K562 (cell line): ENCODE measurements around the gene MACF1. TPM values are rescaled to one million over a fixed set of nuclear protein-coding genes. Genes with fewer than 3 reads are reported as not detected.
A peak's percentile ranks its signal among the peaks of the same experiment; 100 is the strongest.

Experiments
- CBX5 ChIP-seq: IDR thresholded peaks from 2 replicates; pipeline ENCODE4 v1.6.1; 2014; ENCODE audit warnings: low read depth, borderline replicate concordance
- HEY1 ChIP-seq: fragments of 250-450 bp; sonication (Bioruptor Pico); IDR thresholded peaks from 2 replicates; pipeline ENCODE4 v1.5.0; 2020; ENCODE audit warnings: mild to moderate bottlenecking, moderate library complexity, borderline replicate concordance
- IRF1 ChIP-seq: sonication (generic); formaldehyde crosslinking; IDR thresholded peaks from 2 replicates; pipeline ENCODE4 v1.8.0; 2022; ENCODE audit warnings: missing genetic modification reagents, mild to moderate bottlenecking, borderline replicate concordance
- JUND ChIP-seq, 2 experiments: IDR thresholded peaks; 2 replicates in 1 of 2; 3 replicates in 1 of 2; pipeline ENCODE4 v1.6.1; 2011; ENCODE audit warnings: borderline replicate concordance in 2 of 2, low read depth in 2 of 2, low read length in 2 of 2, improper control_type of control experiment in 1 of 2, missing biosample characterization in 1 of 2, missing genetic modification characterization in 1 of 2, missing genetic modification reagents in 1 of 2
- RFX5 ChIP-seq: IDR thresholded peaks from 2 replicates; pipeline ENCODE4 v1.6.1; 2011; ENCODE audit warnings: low read depth, mild to moderate bottlenecking, improper control_type of control experiment, low read length
- USF2 ChIP-seq: sonication (generic); formaldehyde crosslinking; IDR thresholded peaks from 2 replicates; pipeline ENCODE4 v1.5.0; 2020; ENCODE audit warnings: missing genetic modification reagents
- ZBTB7A ChIP-seq: IDR thresholded peaks from 2 replicates; pipeline ENCODE4 v1.6.1; 2011; ENCODE audit warnings: low read depth, mild to moderate bottlenecking, low read length, moderate library complexity, borderline replicate concordance; ENCODE audit not compliant: control insufficient read depth
- ZNF224 ChIP-seq: sonication (generic); formaldehyde crosslinking; IDR thresholded peaks from 2 replicates; pipeline ENCODE4 v1.8.0; 2022; ENCODE audit warnings: mild to moderate bottlenecking, missing genetic modification reagents
- ZNF589 ChIP-seq: fragments of 200-800 bp; sonication (Bioruptor generic); IDR thresholded peaks from 2 replicates; pipeline ENCODE4 v1.6.1; 2016; ENCODE audit warnings: low read depth, missing genetic modification characterization, missing compliant biosample characterization
- polyA plus RNA-seq, 8 experiments: library from polyadenylated mRNA; depleted of rRNA in 4 of 8; stranded (reverse) in 5 of 8; unstranded in 3 of 8; fragments of >200 nt; fragmentation: Nextera tagmentation in 2 of 8; fragmentation: Illumina TruSeq in 1 of 8; extraction: Ambion mirVana in 2 of 8; extraction: Trizol in 1 of 8; gene quantifications; 2 replicates each; pipeline versions ENCODE4 v1.2.1 to v1.2.3, GENCODE V29; 2011 to 2014; ENCODE audit warnings: inconsistent platforms in 1 of 8, missing spikeins in 1 of 8
- total RNA-seq, 7 experiments: library from RNA; depleted of rRNA in 6 of 7; stranded (reverse); fragments of >200 nt in 6 of 7; fragmentation: Illumina TruSeq in 2 of 7; extraction: Trizol in 2 of 7; gene quantifications; 2 replicates each; pipeline versions ENCODE4 v1.2.1 to v1.2.3, GENCODE V29; 2011 to 2021; ENCODE audit warnings: low replicate concordance in 1 of 7
- TF ChIP-seq, protein P1 (sequence below): fragments of 450-650 bp; IDR thresholded peaks from 2 replicates; pipeline ENCODE4 v1.6.1; 2016; ENCODE audit warnings: mild to moderate bottlenecking, moderate library complexity
- TF ChIP-seq, protein P2 (sequence below): IDR thresholded peaks from 2 replicates; pipeline ENCODE4 v1.6.1; 2014; ENCODE audit warnings: antibody characterized with exemption

MACF1 gene
- total and polyA plus RNA-seq, 9 of the 15 experiments (the other 6 are each of a cell fraction or from before 2014, with no cell fraction given), result 13.2 to 232 (median 112) TPM

- TF ChIP-seq, protein P1, sequence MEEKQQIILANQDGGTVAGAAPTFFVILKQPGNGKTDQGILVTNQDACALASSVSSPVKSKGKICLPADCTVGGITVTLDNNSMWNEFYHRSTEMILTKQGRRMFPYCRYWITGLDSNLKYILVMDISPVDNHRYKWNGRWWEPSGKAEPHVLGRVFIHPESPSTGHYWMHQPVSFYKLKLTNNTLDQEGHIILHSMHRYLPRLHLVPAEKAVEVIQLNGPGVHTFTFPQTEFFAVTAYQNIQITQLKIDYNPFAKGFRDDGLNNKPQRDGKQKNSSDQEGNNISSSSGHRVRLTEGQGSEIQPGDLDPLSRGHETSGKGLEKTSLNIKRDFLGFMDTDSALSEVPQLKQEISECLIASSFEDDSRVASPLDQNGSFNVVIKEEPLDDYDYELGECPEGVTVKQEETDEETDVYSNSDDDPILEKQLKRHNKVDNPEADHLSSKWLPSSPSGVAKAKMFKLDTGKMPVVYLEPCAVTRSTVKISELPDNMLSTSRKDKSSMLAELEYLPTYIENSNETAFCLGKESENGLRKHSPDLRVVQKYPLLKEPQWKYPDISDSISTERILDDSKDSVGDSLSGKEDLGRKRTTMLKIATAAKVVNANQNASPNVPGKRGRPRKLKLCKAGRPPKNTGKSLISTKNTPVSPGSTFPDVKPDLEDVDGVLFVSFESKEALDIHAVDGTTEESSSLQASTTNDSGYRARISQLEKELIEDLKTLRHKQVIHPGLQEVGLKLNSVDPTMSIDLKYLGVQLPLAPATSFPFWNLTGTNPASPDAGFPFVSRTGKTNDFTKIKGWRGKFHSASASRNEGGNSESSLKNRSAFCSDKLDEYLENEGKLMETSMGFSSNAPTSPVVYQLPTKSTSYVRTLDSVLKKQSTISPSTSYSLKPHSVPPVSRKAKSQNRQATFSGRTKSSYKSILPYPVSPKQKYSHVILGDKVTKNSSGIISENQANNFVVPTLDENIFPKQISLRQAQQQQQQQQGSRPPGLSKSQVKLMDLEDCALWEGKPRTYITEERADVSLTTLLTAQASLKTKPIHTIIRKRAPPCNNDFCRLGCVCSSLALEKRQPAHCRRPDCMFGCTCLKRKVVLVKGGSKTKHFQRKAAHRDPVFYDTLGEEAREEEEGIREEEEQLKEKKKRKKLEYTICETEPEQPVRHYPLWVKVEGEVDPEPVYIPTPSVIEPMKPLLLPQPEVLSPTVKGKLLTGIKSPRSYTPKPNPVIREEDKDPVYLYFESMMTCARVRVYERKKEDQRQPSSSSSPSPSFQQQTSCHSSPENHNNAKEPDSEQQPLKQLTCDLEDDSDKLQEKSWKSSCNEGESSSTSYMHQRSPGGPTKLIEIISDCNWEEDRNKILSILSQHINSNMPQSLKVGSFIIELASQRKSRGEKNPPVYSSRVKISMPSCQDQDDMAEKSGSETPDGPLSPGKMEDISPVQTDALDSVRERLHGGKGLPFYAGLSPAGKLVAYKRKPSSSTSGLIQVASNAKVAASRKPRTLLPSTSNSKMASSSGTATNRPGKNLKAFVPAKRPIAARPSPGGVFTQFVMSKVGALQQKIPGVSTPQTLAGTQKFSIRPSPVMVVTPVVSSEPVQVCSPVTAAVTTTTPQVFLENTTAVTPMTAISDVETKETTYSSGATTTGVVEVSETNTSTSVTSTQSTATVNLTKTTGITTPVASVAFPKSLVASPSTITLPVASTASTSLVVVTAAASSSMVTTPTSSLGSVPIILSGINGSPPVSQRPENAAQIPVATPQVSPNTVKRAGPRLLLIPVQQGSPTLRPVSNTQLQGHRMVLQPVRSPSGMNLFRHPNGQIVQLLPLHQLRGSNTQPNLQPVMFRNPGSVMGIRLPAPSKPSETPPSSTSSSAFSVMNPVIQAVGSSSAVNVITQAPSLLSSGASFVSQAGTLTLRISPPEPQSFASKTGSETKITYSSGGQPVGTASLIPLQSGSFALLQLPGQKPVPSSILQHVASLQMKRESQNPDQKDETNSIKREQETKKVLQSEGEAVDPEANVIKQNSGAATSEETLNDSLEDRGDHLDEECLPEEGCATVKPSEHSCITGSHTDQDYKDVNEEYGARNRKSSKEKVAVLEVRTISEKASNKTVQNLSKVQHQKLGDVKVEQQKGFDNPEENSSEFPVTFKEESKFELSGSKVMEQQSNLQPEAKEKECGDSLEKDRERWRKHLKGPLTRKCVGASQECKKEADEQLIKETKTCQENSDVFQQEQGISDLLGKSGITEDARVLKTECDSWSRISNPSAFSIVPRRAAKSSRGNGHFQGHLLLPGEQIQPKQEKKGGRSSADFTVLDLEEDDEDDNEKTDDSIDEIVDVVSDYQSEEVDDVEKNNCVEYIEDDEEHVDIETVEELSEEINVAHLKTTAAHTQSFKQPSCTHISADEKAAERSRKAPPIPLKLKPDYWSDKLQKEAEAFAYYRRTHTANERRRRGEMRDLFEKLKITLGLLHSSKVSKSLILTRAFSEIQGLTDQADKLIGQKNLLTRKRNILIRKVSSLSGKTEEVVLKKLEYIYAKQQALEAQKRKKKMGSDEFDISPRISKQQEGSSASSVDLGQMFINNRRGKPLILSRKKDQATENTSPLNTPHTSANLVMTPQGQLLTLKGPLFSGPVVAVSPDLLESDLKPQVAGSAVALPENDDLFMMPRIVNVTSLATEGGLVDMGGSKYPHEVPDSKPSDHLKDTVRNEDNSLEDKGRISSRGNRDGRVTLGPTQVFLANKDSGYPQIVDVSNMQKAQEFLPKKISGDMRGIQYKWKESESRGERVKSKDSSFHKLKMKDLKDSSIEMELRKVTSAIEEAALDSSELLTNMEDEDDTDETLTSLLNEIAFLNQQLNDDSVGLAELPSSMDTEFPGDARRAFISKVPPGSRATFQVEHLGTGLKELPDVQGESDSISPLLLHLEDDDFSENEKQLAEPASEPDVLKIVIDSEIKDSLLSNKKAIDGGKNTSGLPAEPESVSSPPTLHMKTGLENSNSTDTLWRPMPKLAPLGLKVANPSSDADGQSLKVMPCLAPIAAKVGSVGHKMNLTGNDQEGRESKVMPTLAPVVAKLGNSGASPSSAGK, result no peak
- TF ChIP-seq ZBTB7A, result no peak
- peak; percentile 11; the same call in 1 of the 2 replicates for TF ChIP-seq JUND (IDR thresholded peaks at IDR 0.05; ENCODE audit: borderline replicate concordance, low read depth, low read length)
- no peak for TF ChIP-seq JUND (tag; IDR thresholded peaks at IDR 0.05; ENCODE audit: borderline replicate concordance, low read depth, low read length)
- no peak for TF ChIP-seq CBX5
- peak; percentile 38; the same call in 1 of the 2 replicates for TF ChIP-seq USF2 (CRISPR knock-in tag)
- no peak for TF ChIP-seq IRF1 (CRISPR knock-in tag)
- no peak for TF ChIP-seq ZNF589
- no peak for TF ChIP-seq RFX5
- TF ChIP-seq HEY1 (CRISPR knock-in tag), result no peak; the same call in 1 of the 2 replicates
- TF ChIP-seq, protein P2, sequence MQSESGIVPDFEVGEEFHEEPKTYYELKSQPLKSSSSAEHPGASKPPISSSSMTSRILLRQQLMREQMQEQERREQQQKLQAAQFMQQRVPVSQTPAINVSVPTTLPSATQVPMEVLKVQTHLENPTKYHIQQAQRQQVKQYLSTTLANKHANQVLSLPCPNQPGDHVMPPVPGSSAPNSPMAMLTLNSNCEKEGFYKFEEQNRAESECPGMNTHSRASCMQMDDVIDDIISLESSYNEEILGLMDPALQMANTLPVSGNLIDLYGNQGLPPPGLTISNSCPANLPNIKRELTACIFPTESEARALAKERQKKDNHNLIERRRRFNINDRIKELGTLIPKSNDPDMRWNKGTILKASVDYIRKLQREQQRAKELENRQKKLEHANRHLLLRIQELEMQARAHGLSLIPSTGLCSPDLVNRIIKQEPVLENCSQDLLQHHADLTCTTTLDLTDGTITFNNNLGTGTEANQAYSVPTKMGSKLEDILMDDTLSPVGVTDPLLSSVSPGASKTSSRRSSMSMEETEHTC, result 0 out of 2 replicates have a peak, but pooled peaks have one; percentile 37
- no peak for TF ChIP-seq ZNF224 (CRISPR knock-in tag)
These were observed 67.7 kb downstream of the MACF1 start (continued) for GRCh38 chr1:39272027-39272797.
